ENCODE results near the gene CCDC197. TPM values are rescaled to one million over a fixed set of nuclear protein-coding genes. Genes with fewer than 3 reads are reported as not detected.
A peak's percentile ranks its signal among the peaks of the same experiment; 100 is the strongest.

CCDC197 gene
- total RNA-seq, 2 donors from 2014 or later: not detected

DNA sequence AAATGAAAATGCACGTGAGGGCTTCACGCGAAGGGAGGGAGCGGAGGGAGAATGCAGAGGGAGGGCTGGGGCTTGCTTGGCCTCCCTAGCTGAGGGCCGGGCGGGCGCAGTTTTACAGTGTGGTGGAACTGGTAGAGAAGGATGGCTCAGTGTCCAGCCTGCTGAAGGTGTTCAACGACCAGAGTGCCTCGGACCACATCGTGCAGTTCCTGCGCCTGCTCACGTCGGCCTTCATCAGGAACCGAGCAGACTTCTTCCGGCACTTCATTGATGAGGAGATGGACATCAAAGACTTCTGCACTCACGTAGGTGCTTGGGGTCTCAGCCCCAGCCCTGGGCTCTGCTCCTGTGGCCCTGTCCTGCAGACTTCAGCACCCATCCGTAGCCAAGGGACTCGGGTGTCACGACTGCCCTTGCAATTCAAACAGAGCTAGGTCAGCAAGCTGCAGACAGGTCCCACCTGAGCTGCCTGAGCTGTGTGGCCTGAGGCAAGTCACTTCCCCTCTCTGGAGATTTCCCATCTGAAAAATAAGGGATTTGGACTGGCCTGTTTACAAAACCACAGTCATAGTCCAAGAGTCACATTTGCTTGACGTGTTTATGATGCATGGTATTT is 47.5 kb downstream of the CCDC197 start:
- no peak overlapping the region for H3K4me3 ChIP-seq (ENCODE audit: low read length)
- H3K36me3 Mint-ChIP-seq (ENCODE audit: low read depth): peaks cover 30% of the 10 kb centered on the region
- H3K4me1 Mint-ChIP-seq: no peaks in the 10 kb centered on the region
- H3K27me3 ChIP-seq (ENCODE audit: control insufficient read depth, insufficient read depth, low read length, poor library complexity, severe bottlenecking): no peaks in the 10 kb centered on the region
- no peak for DNase-seq
- H3K9me3 ChIP-seq (ENCODE audit: control insufficient read depth, low read length): no peaks in the 10 kb centered on the region
- WGBS, 2 experiments (ENCODE audit: insufficient coverage in 1 of 2, insufficient read length in 1 of 2): 92 to 94% methylated on average over 15 to 20 of the region's 20 CpGs
- H3K27ac Mint-ChIP-seq: no peak overlapping the region
- no peaks in the 10 kb centered on the region for H3K4me1 ChIP-seq (ENCODE audit: control insufficient read depth, insufficient read depth, low read length)
- H3K27ac ChIP-seq (ENCODE audit: low read depth, low read length): no peak overlapping the region
- no peak overlapping the region for H3K9ac ChIP-seq (ENCODE audit: extremely low read depth, low read length, poor library complexity, severe bottlenecking)
- no peaks in the 10 kb centered on the region for H3K9me3 Mint-ChIP-seq
- H3K27me3 Mint-ChIP-seq (ENCODE audit: insufficient read depth): no peaks in the 10 kb centered on the region
- TF ChIP-seq, protein P1, sequence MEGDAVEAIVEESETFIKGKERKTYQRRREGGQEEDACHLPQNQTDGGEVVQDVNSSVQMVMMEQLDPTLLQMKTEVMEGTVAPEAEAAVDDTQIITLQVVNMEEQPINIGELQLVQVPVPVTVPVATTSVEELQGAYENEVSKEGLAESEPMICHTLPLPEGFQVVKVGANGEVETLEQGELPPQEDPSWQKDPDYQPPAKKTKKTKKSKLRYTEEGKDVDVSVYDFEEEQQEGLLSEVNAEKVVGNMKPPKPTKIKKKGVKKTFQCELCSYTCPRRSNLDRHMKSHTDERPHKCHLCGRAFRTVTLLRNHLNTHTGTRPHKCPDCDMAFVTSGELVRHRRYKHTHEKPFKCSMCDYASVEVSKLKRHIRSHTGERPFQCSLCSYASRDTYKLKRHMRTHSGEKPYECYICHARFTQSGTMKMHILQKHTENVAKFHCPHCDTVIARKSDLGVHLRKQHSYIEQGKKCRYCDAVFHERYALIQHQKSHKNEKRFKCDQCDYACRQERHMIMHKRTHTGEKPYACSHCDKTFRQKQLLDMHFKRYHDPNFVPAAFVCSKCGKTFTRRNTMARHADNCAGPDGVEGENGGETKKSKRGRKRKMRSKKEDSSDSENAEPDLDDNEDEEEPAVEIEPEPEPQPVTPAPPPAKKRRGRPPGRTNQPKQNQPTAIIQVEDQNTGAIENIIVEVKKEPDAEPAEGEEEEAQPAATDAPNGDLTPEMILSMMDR (conservative IDR thresholded peaks at IDR 0.05): no peak
- H3K4me3 Mint-ChIP-seq: no peak overlapping the region
- peaks cover 32% of the 10 kb centered on the region for H3K36me3 ChIP-seq (ENCODE audit: control insufficient read depth, insufficient read depth, low read length)

DNA sequence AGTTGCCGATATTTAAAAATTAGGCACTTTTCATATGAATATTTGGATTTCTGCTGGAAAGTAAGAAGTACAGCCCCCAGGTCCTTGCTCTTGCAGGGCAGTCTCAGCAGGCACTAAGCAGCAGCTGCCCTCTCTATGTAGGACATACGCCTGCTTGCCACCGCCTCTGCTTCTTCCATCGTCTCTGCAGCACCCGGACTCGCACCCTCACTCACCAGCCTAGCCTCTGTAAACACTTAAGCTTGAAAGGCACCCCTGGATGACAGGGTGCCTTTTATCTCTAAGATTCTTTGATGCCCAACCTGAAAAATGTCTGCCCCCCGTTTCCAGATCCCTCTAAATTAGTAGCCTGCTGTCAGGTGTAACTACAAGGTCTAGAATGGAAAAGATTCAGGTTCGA is 48.0 kb downstream of the CCDC197 start:
- Mint-ChIP-seq H3K27me3 (ENCODE audit: insufficient read depth) (no peaks in the 10 kb centered on the region), H3K4me1 (no peaks in the 10 kb centered on the region), H3K36me3 (ENCODE audit: low read depth) (peaks cover 35% of the 10 kb centered on the region), H3K4me3 (no peak overlapping the region), H3K27ac (no peak overlapping the region), H3K9me3 (no peaks in the 10 kb centered on the region)
- TF ChIP-seq, protein P1 (conservative IDR thresholded peaks at IDR 0.05): no peak
- H3K27me3 ChIP-seq (ENCODE audit: control insufficient read depth, insufficient read depth, low read length, poor library complexity, severe bottlenecking): no peaks in the 10 kb centered on the region
- H3K36me3 ChIP-seq (ENCODE audit: control insufficient read depth, insufficient read depth, low read length): peaks cover 34% of the 10 kb centered on the region
- WGBS, 2 experiments (ENCODE audit: insufficient coverage in 1 of 2, insufficient read length in 1 of 2): 89 to 96% methylated on average over 7 to 8 of the region's 8 CpGs
- H3K9ac ChIP-seq (ENCODE audit: extremely low read depth, low read length, poor library complexity, severe bottlenecking): no peak overlapping the region
- H3K4me1 ChIP-seq (ENCODE audit: control insufficient read depth, insufficient read depth, low read length): no peaks in the 10 kb centered on the region
- DNase-seq: peak; percentile 20
- no peaks in the 10 kb centered on the region for H3K9me3 ChIP-seq (ENCODE audit: control insufficient read depth, low read length)
- no peak overlapping the region for H3K27ac ChIP-seq (ENCODE audit: low read depth, low read length)
- no peak overlapping the region for H3K4me3 ChIP-seq (ENCODE audit: low read length)

GRCh38 chr14:94045563-94046345 is 48.7 kb downstream of the CCDC197 start:
- H3K9me3 Mint-ChIP-seq: no peaks in the 10 kb centered on the region
- peaks cover 38% of the 10 kb centered on the region for H3K36me3 Mint-ChIP-seq (ENCODE audit: low read depth)
- H3K9ac ChIP-seq (ENCODE audit: extremely low read depth, low read length, poor library complexity, severe bottlenecking): no peak overlapping the region
- no peaks in the 10 kb centered on the region for H3K27me3 ChIP-seq (ENCODE audit: control insufficient read depth, insufficient read depth, low read length, poor library complexity, severe bottlenecking)
- TF ChIP-seq, protein P1 (conservative IDR thresholded peaks at IDR 0.05): no peak
- no peak overlapping the region for H3K27ac Mint-ChIP-seq
- no peak overlapping the region for H3K4me3 ChIP-seq (ENCODE audit: low read length)
- H3K4me3 Mint-ChIP-seq: no peak overlapping the region
- H3K27ac ChIP-seq (ENCODE audit: low read depth, low read length): no peak overlapping the region
- H3K4me1 Mint-ChIP-seq: no peaks in the 10 kb centered on the region
- no peaks in the 10 kb centered on the region for H3K9me3 ChIP-seq (ENCODE audit: control insufficient read depth, low read length)
- peaks cover 41% of the 10 kb centered on the region for H3K36me3 ChIP-seq (ENCODE audit: control insufficient read depth, insufficient read depth, low read length)
- WGBS, 2 experiments (ENCODE audit: insufficient coverage in 1 of 2, insufficient read length in 1 of 2): 95 to 97% methylated on average over 16 to 19 of the region's 19 CpGs
- H3K4me1 ChIP-seq (ENCODE audit: control insufficient read depth, insufficient read depth, low read length): no peaks in the 10 kb centered on the region
- no peaks in the 10 kb centered on the region for H3K27me3 Mint-ChIP-seq (ENCODE audit: insufficient read depth)
- peak; percentile 17 for DNase-seq
